ENCODE results near the gene CNTN4. TPM values are rescaled to one million over a fixed set of nuclear protein-coding genes. Genes with fewer than 3 reads are reported as not detected.

The CNTN4 gene
- total RNA-seq, 4 donors from 2014 or later = 33.6 to 112 (median 53.1) TPM

GRCh38 chr3:2950159-2950558 is 851.5 kb downstream of the CNTN4 start:
- WGBS, 2 donors = 32 to 47% methylated on average over 2 of the region's 2 CpGs
- intact Hi-C loops (cut with DNase I) = no loop called here

GRCh38 chr3:2957115-2957514 is 858.4 kb downstream of the CNTN4 start:
- Histone ChIP-seq H3K36me3 (no peaks in the 10 kb centered on the region), H3K9me3 (no peaks in the 10 kb centered on the region), H3K27ac (no peak overlapping the region), H3K4me1 (peaks cover 0 to 2% of the 10 kb centered on the region in 2 donors), H3K4me3 (replicated peaks in 1 of 3) (no peak overlapping the region), H3K27me3 (no peaks in the 10 kb centered on the region)
- 65 to 66% methylated on average over 3 of the region's 3 CpGs for WGBS, 2 donors
- no peak for DNase-seq
- intact Hi-C loops (cut with DNase I) = no loop called here
- TF ChIP-seq POLR2A (IDR thresholded peaks at IDR 0.05) = no peak
- TF ChIP-seq CTCF (IDR thresholded peaks at IDR 0.05) = no peak

More at GRCh38 chr3:2950159-2950558, 851.5 kb downstream of the CNTN4 start:
- no peak for TF ChIP-seq POLR2A (IDR thresholded peaks at IDR 0.05)
- no peak for TF ChIP-seq CTCF (IDR thresholded peaks at IDR 0.05)
- H3K9me3 ChIP-seq = no peaks in the 10 kb centered on the region
- no peaks in the 10 kb centered on the region for H3K27me3 ChIP-seq
- no peaks in the 10 kb centered on the region for H3K36me3 ChIP-seq
- peak; percentile 15 to 29 for DNase-seq
- no peak overlapping the region for H3K4me3 ChIP-seq (replicated peaks in 1 of 3)
- no peaks in the 10 kb centered on the region for H3K4me1 ChIP-seq
- no peak overlapping the region for H3K27ac ChIP-seq

GRCh38 chr3:2958551-2958950 is 859.9 kb downstream of the CNTN4 start:
- TF ChIP-seq POLR2A (IDR thresholded peaks at IDR 0.05) (no peak), CTCF (IDR thresholded peaks at IDR 0.05) (no peak)
- Histone ChIP-seq H3K9me3 (no peaks in the 10 kb centered on the region), H3K27me3 (no peaks in the 10 kb centered on the region), H3K4me1 (peaks cover 0 to 7% of the 10 kb centered on the region in 2 donors), H3K36me3 (no peaks in the 10 kb centered on the region), H3K4me3 (replicated peaks in 1 of 3) (no peak overlapping the region), H3K27ac (no peak overlapping the region)
- DNase-seq = no peak
- intact Hi-C loops (cut with DNase I) = no loop called here
- WGBS, 2 donors = 26% methylated on average over 1 of the region's 1 CpG

GRCh38 chr3:2961576-2961975 is 862.9 kb downstream of the CNTN4 start:
- DNase-seq = no peak
- Histone ChIP-seq H3K27ac (no peak overlapping the region), H3K36me3 (no peaks in the 10 kb centered on the region), H3K27me3 (no peaks in the 10 kb centered on the region), H3K4me3 (replicated peaks in 1 of 3) (no peak overlapping the region), H3K9me3 (no peaks in the 10 kb centered on the region), H3K4me1 (peaks cover 0 to 7% of the 10 kb centered on the region in 2 donors)
- TF ChIP-seq CTCF (IDR thresholded peaks at IDR 0.05) = no peak
- no peak for TF ChIP-seq POLR2A (IDR thresholded peaks at IDR 0.05)
- intact Hi-C loops (cut with DNase I) = no loop called here
- WGBS, 2 donors = 85 to 98% methylated on average over 1 of the region's 1 CpG

GRCh38 chr3:2967871-2968270 is 869.2 kb downstream of the CNTN4 start:
- TF ChIP-seq CTCF (IDR thresholded peaks at IDR 0.05) (no peak), POLR2A (IDR thresholded peaks at IDR 0.05) (no peak)
- Histone ChIP-seq H3K27ac (peak overlapping the region; percentile 63 to 78 (median 71)), H3K27me3 (no peaks in the 10 kb centered on the region), H3K4me1 (peaks cover 16 to 23% of the 10 kb centered on the region in 2 donors), H3K4me3 (replicated peaks in 1 of 3) (no peak overlapping the region), H3K9me3 (no peaks in the 10 kb centered on the region), H3K36me3 (no peaks in the 10 kb centered on the region)
- DNase-seq = peak in 1 of 2 donors; percentile 18
- intact Hi-C loops (cut with DNase I) = no loop called here
- 23 to 24% methylated on average over 2 of the region's 2 CpGs for WGBS, 2 donors
